ENCODE data around the gene XAF1.
"Not testable (repeated sequence)": the region's sequence is repeated elsewhere in the genome, so short reads cannot be mapped to it uniquely, and the experiment has no call there.

The XAF1 gene

DNA sequence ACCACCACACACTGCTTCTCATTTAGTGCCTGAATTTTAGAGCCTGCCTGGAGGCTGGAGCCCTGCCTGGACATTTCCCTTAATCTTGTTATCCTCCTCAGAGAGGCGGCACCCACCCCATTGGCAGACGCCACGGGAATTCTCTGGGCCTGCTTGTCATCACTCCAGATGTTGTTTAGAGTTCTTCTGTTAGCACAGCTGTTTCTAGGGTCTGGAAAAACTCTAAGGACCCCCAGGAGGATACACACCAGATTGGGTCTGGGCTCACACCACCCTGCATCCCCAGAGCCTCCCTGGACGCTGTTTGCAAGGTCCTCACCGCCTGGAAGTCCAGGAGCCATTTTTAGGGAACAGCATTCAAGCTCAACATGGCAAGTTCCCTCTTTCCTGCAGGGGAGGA, 565 bp upstream of the XAF1 start:
- DNase-seq, result no peak

DNA sequence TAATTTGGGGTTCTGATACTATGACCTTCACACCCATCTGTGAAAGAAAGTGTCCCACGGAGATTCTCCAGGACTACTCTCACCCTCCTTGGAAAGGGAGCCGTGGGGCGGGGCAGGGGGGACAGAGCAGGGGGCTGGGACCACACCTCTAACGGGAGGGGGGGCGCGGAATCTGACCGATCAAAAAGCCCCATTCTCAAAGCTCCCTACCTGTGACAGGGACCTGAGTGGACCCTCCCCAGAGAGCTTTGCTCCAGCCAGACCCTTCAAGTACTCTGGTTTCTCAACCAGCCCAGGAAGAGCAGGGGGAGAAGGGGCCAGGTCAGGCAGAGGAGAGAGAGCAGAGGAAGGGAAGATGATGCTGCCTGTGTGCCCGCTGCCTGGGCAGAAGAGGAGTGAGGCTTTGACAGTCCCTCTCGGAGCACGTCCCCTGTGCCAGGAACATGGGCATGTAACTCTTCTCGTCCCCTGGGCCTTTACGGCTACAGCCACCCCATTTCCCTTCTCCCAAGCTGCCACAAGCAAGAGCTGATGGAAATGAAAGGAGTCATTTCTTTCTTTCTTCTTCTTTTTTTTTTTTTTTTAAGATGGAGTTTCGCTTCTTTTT, 682 bp downstream of the XAF1 start:
- no peak for DNase-seq

DNA sequence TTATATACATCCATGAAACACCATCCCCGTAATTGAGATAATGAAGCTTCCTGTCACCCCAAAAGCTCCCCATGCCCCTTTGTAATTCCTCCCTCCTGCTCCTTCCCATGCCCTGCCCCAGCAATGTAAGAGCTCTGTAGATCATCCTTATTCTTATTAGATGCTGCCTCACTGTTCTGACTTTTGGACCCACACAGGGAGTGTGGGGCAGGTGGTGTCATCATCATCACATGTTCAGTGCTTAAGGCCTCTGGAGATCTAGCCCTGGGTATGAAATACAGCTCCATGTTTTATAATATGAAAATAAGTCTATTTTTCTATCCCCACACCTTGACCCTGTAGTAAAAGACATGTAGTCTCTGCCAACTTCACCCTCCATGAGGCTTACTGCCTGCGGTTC, 1.9 kb downstream of the XAF1 start:
- DNase-seq, result no peak

DNA sequence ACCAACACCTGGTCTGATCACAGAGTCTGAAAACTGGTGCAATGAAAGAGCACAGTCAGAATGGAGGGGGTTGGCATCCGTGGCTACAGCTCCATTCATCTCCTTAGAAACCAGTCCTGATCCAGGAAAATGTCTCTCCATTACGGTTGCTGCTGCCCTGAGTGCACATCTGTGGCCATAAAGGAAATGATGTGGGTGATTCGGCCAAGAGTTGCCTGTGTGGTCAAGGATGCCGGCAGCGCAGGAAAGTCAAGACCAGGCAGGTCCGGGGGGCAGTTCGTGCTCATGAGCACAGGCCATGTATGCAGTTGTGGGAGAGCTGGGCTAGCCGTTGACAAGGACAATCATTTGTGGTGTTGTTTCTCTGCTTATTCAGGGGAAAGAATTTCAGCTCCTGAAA, 5.9 kb downstream of the XAF1 start:
- no peak for DNase-seq

DNA sequence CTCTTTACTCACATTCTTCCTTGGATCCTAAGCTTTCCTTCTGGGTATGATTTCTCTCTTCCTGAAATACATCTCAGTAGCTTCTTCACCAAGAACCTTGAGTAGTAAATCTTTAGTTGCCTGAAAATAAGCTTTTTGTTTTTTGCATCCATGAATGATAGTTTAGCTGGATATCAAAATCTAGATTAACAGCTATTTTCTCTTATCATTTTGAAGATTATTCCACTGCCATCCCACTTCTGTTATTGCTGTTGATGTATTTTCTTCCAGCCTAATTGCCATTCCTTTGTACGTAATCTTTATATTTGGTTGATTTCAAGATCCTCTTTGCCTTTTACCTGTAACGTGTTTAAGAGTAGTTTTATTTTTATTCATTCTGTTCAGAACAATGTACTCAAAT, 12.6 kb downstream of the XAF1 start:
- no peak for DNase-seq

DNA sequence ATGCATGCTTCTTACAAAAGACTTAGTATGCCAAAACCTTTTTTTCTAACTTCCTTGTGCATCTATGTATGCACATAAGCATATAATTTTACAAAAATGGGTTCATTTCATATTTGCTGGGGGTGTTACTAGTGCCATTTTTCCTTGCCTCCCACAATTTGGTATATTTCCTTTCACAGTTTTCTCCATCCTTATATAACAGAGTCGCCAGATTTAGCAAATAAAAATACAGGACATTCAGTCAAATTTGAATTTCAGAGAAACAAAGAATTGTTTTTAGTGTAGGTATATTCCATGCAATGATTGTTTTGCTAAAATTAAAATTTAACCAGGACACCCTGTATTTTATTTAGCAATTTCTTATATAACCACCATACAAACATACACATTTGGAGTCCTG, 16.2 kb downstream of the XAF1 start:
- no peak for DNase-seq

DNA sequence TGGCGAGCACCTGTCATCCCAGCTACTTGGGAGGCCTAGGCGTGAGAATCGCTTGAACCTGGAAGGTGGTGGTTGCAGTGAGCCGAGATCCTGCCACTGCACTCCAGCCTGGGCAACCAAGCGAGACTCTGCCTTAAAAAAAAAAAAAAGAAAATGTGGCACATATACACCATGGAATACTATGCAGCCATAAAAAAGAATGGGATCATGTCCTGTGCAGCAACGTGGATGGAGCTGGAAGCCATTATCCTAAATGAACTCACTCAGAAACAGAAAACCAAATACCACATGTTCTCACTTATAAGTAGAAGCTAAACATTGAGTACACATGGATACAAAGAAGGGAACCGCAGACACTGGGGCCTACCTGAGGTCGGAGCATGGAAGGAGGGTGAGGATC, 19.1 kb downstream of the XAF1 start:
- DNase-seq, result not testable (repeated sequence)

DNA sequence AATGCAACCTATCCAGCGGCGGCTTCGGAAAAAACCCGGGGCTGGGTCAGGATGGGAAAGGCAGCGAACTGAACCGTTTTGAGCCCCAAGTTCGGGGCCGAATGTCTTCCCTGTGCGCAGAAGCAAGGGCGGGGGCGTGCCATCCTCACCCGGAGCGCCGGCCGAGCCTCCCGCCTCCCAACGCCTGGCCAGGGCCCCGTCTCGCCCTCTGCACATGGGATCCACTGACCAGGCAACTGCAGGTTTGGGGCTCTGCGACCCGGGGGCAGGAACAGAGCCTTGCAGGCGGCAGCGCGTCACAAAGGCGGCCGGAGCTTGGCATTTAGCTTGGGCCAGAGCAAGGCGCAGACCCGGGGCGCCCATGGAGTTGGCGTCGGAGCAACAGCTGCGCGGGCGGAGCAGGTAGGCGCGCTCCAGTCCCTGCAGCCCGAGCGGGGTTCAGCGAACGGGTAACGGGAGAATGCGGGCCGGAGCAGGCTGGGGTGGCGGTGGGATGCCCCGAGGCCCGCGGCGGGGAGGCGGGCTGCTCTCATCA, 20.1 kb downstream of the XAF1 start, which contains the start of gene FBXO39:
TSS of gene FBXO39 (plus strand) at position 345 of the 535 bp plus-strand sequence. CDS start 3,654 bp downstream, outside the sequence.
- peak in 1 of 3 experiments; percentile 9 for DNase-seq

DNA sequence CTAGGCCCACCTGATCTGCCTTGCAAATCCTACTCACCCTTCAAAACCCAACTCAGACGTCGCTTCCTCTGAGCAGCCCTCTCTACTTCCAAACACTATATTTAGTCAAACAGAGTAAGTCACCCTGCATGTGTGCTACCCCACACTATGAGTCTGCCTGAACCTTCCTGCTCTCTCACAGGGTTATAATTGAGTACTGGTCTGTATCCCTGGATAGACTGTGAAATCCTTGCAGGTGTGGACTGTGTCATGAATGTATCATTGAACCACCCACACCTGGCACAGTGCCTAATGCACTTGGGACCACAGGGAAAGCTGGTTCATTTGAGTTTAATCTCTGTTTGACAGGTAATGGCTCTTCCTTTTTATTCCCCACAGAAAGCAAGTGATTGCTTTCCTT, 23.6 kb downstream of the XAF1 start:
- DNase-seq, result no peak

DNA sequence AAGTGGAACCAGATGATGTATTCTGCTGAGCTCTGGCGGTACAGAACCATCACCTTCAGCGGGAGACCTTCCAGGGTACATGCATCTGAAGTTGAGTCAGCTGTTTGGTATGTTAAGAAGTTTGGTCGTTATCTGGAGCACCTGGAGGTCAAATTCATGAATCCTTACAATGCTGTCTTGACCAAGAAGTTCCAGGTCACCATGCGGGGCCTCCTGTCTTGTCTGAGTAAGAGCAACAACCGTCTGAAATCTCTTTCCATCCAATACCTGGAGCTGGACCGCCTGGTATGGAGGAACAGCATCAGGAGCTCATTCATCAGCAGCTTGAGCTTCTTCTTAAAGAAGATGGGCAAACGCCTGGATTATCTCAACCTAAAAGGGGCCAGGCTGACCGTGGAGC, 24.2 kb downstream of the XAF1 start:
- no peak for DNase-seq

DNA sequence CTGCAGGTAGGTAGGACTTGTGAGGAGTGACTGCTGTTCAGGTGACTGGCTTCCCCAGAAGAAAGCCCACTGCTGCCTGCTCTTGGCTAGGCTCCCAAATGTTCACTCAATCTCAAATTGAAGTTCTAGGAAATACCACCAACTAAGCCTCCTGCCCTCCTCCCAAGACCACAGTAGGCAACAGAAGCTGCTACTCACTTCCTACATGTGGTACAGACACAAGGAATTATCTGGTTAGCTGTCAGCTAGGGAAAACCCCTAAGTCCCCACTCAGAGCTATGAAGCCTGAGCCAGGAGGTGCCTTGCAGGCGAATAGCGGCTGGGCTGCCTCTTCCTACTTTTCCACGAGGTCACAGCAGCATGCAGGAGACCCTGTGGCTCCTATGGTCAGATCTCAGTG, 25.0 kb downstream of the XAF1 start:
- DNase-seq, result no peak

DNA sequence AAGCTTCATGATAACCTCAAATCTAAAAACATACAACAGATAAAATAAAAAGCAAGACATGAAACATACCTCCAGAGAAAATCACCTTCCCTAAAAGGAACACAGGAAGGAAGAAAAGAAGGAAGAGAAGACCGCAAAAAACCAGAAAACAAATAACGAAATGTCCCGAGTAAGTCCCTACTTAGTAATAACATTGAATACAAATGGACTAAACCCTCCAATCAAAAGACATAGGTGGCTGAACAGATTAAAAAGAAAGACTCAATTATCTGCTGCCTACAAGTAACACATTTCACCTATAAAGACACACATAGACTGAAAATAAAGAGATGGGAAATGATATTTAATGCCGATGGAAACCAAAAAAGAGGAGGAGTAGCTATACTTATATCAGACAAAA, 26.4 kb downstream of the XAF1 start:
- DNase-seq, result no peak

DNA sequence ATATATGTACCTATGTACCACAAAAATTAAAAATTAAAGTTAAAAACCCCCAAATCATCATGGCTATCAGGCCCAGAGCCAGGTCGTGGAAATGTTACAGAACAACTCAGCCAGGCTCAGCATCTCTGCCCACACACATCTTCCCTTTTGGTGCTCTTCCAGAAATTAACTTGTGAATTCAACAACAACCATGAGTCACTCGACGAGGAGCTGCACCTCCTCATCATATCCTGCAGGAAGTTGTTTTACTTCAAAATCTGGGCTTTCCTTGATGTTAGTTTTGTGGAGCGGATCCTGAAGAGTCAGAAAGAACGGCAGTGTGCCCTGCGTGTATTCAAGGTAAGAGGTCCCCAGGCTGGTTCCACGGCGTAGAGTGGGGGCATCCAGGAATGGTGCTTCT, 30.8 kb downstream of the XAF1 start:
- peak in 1 of 3 experiments; percentile 44 for DNase-seq

DNA sequence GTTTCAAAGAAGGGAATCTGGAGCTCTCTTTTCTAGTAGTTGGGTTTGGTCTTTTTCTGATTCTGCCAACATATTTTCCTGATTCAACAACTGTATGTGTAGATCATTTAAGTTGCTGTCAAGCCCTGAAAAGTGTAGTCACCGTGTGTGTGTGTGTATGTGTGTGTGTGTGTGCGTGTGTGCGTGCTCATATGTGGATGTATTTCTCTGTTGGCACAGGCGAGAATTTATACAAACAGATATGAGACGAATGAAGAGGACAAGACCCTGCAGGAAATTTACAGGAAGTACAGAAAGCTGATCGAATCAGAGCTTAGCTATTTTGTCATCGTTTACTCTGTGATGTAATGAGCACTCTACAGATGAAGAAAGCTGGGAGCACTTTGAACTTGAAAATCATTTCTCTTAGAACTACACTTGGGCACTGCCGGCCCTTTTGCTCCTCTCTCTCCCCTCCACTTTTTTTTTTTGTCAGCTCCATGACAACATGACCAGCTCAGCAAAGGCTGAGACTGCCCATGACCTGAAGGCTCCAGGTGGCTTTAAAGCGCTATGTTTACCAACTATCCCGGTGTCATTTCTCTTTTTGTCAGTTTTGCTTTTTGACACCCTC, 31.3 kb downstream of the XAF1 start:
- peak in 2 of 3 experiments; percentile 35 to 61 for DNase-seq

DNA sequence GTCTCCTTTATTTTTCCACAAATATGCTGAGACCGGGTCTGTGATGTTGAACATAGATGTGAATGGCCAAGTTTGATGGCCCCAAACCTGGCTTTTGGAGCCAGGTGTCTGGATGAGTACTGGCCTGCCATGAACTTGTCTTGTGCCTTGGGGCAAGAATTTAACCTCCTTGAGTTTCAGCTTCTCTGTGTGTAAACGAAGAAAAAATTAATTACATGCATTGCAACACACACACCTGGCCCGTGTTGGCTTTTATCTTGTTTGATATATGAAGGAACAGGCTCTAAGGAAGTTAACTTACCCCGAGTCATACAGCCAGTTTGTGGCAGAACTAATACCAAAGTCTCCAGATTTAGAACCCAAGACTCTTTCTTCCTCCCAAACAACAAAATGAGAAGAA, 33.3 kb downstream of the XAF1 start:
- no peak for DNase-seq

DNA sequence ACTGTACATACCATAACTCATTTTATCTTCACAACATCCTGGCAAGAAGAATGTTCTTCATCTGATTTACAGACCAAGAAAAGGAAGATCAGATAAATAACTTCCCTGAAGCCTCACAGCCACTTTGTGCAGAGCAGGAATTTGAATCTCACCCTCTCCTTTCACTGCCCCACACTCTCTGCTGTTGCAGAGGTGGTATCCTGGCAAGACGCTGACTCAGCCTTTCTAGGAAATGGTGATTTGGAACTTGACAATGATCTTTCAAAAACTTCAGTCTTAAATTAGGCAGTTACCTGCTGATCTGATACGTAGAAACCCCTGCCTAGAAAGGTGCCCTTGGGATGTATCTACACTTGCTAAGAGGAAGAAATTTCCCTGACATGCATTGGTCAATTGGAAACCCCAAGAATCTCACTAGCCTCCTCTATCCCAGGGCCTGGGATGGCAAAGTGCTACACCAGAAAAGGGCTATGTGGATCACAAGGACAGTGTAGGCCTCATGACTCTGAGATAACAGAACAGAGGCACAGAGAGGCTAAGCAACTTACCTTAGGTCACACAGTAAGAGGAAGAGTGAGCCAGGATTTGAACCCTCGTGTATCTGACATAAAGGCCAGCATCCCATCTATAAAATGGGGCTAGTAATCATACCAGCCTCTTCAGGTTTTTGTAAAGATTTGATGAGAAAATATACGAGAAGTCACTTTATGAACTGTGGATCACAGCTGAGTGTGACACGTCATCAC, 38.1 kb downstream of the XAF1 start:
- DNase-seq, result no peak

DNA sequence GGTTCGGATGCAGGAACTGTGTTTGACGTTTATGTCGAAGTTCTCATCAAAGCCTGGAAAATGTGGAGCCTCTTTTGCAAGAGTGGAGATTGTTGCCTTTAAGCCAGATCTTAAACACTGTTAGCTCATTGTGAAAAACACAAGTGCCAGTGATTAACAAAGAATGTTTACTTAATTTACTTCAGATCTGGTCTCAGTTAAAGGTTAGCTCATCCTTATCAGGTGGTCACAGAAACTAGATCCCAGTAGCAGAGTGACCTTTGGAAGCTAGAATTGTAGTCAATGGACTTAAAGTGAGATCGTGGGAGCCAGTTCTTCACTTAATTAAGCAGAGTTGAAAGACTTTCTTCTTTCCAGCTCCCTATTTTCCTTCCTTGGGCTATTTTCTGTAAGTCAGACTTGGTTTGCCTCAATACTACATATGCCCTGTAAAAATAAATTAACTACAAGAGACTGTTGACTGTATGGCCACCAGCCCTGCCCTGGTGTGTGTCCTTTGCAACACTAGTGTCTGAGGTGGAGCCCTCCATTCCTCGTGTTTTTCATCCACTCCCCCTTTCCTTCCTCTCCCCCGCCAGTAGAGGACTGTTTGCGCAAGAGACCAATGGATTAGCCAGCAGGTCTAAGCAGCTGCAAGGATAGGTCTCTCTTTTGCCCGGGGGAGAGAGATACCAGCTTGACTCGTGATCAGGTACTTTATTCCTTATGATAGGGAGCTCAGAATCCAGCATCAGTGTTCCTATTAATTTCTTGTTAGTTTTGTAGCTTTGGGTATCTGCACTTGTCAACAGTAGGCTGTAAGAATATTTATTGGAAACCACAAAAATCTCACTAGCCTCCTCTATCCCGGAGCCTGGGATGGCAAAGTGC, 40.4 kb downstream of the XAF1 start:
- DNase-seq, result no peak

DNA sequence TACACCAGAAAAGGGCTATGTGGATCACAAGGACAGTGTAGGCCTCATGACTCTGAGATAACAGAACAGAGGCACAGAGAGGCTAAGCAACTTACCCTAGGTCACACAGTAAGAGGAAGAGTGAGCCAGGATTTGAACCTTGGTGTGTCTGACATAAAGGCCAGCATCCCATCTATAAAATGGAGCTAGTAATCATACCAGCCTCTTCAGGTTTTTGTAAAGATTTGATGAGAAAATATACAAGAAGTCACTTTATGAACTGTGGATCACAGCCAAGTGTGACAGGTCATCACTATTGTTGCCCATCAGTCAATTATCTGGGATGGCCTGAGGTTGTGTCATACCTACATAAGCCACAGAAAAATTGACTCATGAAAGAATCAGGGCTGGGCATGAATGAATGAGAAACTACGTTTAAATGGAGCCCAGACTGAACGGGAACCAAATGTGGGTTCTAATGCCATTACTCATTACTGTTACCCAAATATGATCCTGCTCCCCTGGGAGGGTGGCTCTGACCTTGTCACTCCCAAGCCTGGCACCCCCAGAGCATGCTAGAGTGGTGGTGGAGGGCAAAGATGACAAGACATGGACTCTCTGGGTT, 41.1 kb downstream of the XAF1 start:
- no peak for DNase-seq

DNA sequence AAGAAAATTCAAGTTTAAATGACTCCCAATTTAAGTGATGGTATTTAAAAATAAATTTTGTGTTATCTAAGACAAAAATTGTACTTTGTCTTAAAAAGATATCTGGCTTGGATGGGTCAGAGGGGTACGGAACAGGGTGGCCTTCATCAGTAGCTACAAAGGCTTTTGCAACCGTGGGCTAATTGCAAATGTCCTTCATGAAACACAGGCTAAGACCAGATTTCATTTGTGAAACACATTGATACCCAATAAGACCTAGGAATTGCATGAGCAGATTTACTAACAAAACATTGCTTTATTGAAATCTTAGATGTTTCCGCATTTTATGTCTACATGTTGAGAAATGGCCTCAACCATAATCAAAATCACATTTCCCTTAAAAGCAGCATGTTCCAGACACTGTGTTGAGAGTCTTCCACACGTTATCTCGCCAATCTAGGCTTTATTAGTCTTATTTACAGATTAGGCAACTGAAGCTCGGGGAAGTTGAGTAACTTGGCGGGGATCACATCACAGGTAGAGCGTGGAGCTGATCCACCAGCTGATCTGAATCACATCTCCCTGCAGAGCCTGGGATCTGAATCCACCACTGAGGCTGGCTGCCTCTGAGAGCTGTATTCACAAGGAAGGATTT, 42.0 kb downstream of the XAF1 start:
- no peak for DNase-seq

DNA sequence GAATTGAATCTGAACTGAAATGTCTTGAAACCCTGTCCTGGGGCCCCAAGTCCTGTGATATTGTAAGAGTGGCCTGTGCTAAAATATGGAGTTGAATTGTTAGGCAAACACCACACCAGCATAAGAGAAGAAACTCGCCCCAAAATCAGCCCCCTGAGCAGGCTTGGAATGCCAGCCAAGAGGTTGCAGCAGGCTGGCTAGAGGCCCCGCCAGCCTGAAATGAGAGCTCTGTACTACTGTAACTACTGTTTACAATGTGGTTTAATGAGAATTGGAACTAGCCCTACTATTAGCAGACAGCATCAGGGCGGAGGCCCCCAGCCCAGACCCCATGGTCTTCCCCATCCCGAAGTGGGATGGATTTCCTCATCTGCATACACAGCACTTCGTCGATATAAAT, 43.9 kb downstream of the XAF1 start:
- no peak for DNase-seq

DNA sequence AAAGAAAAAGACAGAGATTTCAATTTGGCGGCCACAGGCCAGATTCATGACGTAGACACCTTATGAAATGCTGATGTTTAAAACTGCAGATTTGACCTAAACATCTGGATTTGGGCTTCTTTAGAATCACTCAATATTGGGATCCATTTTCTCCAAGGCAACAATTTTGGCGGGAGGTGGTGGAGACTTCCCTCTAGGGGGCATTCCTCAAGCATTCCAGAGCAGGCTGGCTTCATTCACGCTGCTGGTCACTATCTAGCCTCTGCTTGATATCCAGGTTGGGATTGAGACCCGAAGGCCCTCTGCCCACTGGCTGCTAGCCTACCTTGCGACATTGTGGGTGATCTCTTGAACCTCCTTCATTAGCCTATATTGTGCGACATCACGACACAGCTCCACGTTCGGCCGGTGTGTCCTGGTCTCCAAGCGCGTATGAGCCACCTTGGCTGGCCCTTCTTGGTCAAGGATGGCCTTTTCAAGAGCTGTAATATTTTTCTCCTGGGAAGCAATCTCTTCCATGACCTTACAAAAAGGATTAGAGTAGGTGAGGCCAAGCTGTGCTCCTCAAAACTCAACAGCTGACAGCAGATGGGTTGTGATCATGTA, 44.7 kb downstream of the XAF1 start:
- DNase-seq, result no peak

DNA sequence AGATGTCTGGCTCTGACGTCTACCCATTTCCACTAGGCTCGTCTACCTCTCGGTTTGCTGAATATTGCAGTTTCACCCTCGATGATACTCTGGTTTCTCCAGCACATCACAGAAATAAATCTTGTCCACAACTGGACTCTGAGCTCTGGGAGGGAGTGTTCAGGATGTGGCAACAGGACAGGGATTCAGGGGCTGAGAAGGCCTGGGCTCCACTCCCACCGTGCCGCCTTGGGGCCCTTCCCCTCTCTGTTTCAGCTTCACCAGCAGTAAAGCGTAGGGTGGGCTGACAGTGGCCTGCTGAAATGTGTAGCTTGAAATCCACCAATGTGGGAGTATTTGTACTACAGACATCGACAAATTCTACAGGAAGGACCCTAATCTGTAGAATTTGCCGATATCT, 55.7 kb downstream of the XAF1 start:
- DNase-seq, result no peak
